ENCODE data around the gene RALGAPA1. TPM values are rescaled to one million over a fixed set of nuclear protein-coding genes. Genes with fewer than 3 reads are reported as not detected.

The RALGAPA1 gene
- total RNA-seq: 158 TPM

GRCh38 chr14:35808638-35809563 lies at the start of gene RALGAPA1:
TSS of gene RALGAPA1 (minus strand) at chr14:35809295. CDS start at chr14:35808835, 460 bp downstream.

GRCh38 chr14:35826218-35826951 lies 17.3 kb upstream of the RALGAPA1 start, which contains the start of gene BRMS1L:
TSS of gene BRMS1L (plus strand) at chr14:35826338. CDS start at chr14:35826517, 179 bp downstream.

GRCh38 chr14:35533357-35534207 lies 275.5 kb downstream of the RALGAPA1 start, which contains the start of gene INSM2:
TSS of gene INSM2 (plus strand) at chr14:35534164. CDS start at chr14:35534253, 89 bp downstream.

Other genes with a start within 250 kb of the RALGAPA1 start
- gene BRMS1L, start 17.0 kb upstream of the RALGAPA1 start, total RNA-seq: 31.1 TPM

Measured in camera-type eye (tissue), 1 donor.